Measurements from ENCODE around the gene IER5L. TPM values are rescaled to one million over a fixed set of nuclear protein-coding genes. Genes with fewer than 3 reads are reported as not detected.
A peak's percentile ranks its signal among the peaks of the same experiment; 100 is the strongest.

Gene IER5L
- total RNA-seq, 1 donor from 2014 or later: 36.0 TPM

GRCh38 chr9:129201866-129202265 is 23.8 kb upstream of the IER5L start:
- Mint-ChIP-seq H3K27ac (ENCODE audit: unreplicated experiment) (no peak overlapping the region), H3K9me3 (ENCODE audit: unreplicated experiment) (peaks cover 2% of the 10 kb centered on the region), H3K4me3 (ENCODE audit: unreplicated experiment) (no peak overlapping the region), H3K4me1 (ENCODE audit: low read depth, unreplicated experiment) (peaks cover 3% of the 10 kb centered on the region), H3K27me3 (ENCODE audit: unreplicated experiment) (peaks cover 6% of the 10 kb centered on the region), H3K36me3 (ENCODE audit: unreplicated experiment) (no peaks in the 10 kb centered on the region)
- no peak for TF ChIP-seq CTCF (IDR thresholded peaks at IDR 0.05; ENCODE audit: partially characterized antibody, unreplicated experiment)
- no peak for DNase-seq

GRCh38 chr9:129201289-129201688 is 23.2 kb upstream of the IER5L start:
- no peak for TF ChIP-seq CTCF (IDR thresholded peaks at IDR 0.05; ENCODE audit: partially characterized antibody, unreplicated experiment)
- peaks cover 6% of the 10 kb centered on the region for H3K27me3 Mint-ChIP-seq (ENCODE audit: unreplicated experiment)
- H3K27ac Mint-ChIP-seq (ENCODE audit: unreplicated experiment): no peak overlapping the region

GRCh38 chr9:129200255-129200654 is 22.2 kb upstream of the IER5L start:
- Mint-ChIP-seq H3K27ac (ENCODE audit: unreplicated experiment) (no peak overlapping the region), H3K27me3 (ENCODE audit: unreplicated experiment) (peaks cover 6% of the 10 kb centered on the region), H3K4me1 (ENCODE audit: low read depth, unreplicated experiment) (peaks cover 3% of the 10 kb centered on the region), H3K4me3 (ENCODE audit: unreplicated experiment) (no peak overlapping the region), H3K9me3 (ENCODE audit: unreplicated experiment) (peaks cover 5% of the 10 kb centered on the region), H3K36me3 (ENCODE audit: unreplicated experiment) (no peaks in the 10 kb centered on the region)
- DNase-seq: no peak
- no peak for TF ChIP-seq CTCF (IDR thresholded peaks at IDR 0.05; ENCODE audit: partially characterized antibody, unreplicated experiment)

More at GRCh38 chr9:129201289-129201688, 23.2 kb upstream of the IER5L start:
- Mint-ChIP-seq H3K36me3 (ENCODE audit: unreplicated experiment) (no peaks in the 10 kb centered on the region), H3K9me3 (ENCODE audit: unreplicated experiment) (peaks cover 4% of the 10 kb centered on the region), H3K4me3 (ENCODE audit: unreplicated experiment) (no peak overlapping the region), H3K4me1 (ENCODE audit: low read depth, unreplicated experiment) (peaks cover 3% of the 10 kb centered on the region)
- DNase-seq: no peak

GRCh38 chr9:129199044-129199435 is 21.0 kb upstream of the IER5L start:
- Mint-ChIP-seq H3K36me3 (ENCODE audit: unreplicated experiment) (no peaks in the 10 kb centered on the region), H3K9me3 (ENCODE audit: unreplicated experiment) (peaks cover 7% of the 10 kb centered on the region), H3K27me3 (ENCODE audit: unreplicated experiment) (peaks cover 6% of the 10 kb centered on the region), H3K4me3 (ENCODE audit: unreplicated experiment) (no peak overlapping the region), H3K4me1 (ENCODE audit: low read depth, unreplicated experiment) (peaks cover 3% of the 10 kb centered on the region), H3K27ac (ENCODE audit: unreplicated experiment) (no peak overlapping the region)
- no peak for TF ChIP-seq CTCF (IDR thresholded peaks at IDR 0.05; ENCODE audit: partially characterized antibody, unreplicated experiment)
- DNase-seq: no peak

GRCh38 chr9:129198319-129199043 is 20.4 kb upstream of the IER5L start:
- TF ChIP-seq CTCF (IDR thresholded peaks at IDR 0.05; ENCODE audit: partially characterized antibody, unreplicated experiment): no peak
- Mint-ChIP-seq H3K27ac (ENCODE audit: unreplicated experiment) (peak overlapping the region; percentile 40), H3K4me3 (ENCODE audit: unreplicated experiment) (no peak overlapping the region), H3K36me3 (ENCODE audit: unreplicated experiment) (no peaks in the 10 kb centered on the region), H3K27me3 (ENCODE audit: unreplicated experiment) (peaks cover 6% of the 10 kb centered on the region), H3K4me1 (ENCODE audit: low read depth, unreplicated experiment) (peaks cover 3% of the 10 kb centered on the region), H3K9me3 (ENCODE audit: unreplicated experiment) (peaks cover 7% of the 10 kb centered on the region)
- DNase-seq: no peak
